HG03097 (cell line): ENCODE measurements around the gene SEMA3A.

Experiments
- ATAC-seq: cut with Tn5 transposase; IDR thresholded peaks from one replicate; pipeline ENCODE4 v1.9.1; 2021; ENCODE audit not compliant: unreplicated experiment, low FRiP score

The SEMA3A gene

GRCh38 chr7:84199216-84199615 is 4.6 kb upstream of the SEMA3A start:
- ATAC-seq: no peak

- ATAC-seq: no peak
These were observed 1.5 kb upstream of the SEMA3A start for GRCh38 chr7:84196084-84196503.

GRCh38 chr7:84195295-84196060 is 889 bp upstream of the SEMA3A start:
- ATAC-seq: no peak

GRCh38 chr7:84193747-84194146 is 842 bp downstream of the SEMA3A start:
- no peak for ATAC-seq

GRCh38 chr7:84191842-84192241 is 2.7 kb downstream of the SEMA3A start:
- ATAC-seq: no peak

GRCh38 chr7:84191261-84191660 is 3.3 kb downstream of the SEMA3A start:
- no peak for ATAC-seq

GRCh38 chr7:84190016-84190705 is 4.4 kb downstream of the SEMA3A start:
- no peak for ATAC-seq

- ATAC-seq: no peak
These were observed 5.7 kb downstream of the SEMA3A start for GRCh38 chr7:84188786-84189405.

- no peak for ATAC-seq
These were observed 6.6 kb downstream of the SEMA3A start for GRCh38 chr7:84187813-84188510.

GRCh38 chr7:84187087-84187805 is 7.3 kb downstream of the SEMA3A start:
- ATAC-seq: no peak

- no peak for ATAC-seq
These were observed 10.8 kb downstream of the SEMA3A start for GRCh38 chr7:84183741-84184140.

- no peak for ATAC-seq
These were observed 12.3 kb downstream of the SEMA3A start for GRCh38 chr7:84182301-84182700.

GRCh38 chr7:84181628-84182027 is 13.0 kb downstream of the SEMA3A start:
- no peak for ATAC-seq

- ATAC-seq: no peak
These were observed 16.7 kb downstream of the SEMA3A start for GRCh38 chr7:84177758-84178412.

GRCh38 chr7:84176716-84177115 is 17.9 kb downstream of the SEMA3A start:
- ATAC-seq: no peak

- no peak for ATAC-seq
These were observed 19.1 kb downstream of the SEMA3A start for GRCh38 chr7:84175461-84175860.

GRCh38 chr7:84170646-84171045 is 23.9 kb downstream of the SEMA3A start:
- no peak for ATAC-seq

- ATAC-seq: no peak
These were observed 32.0 kb downstream of the SEMA3A start for GRCh38 chr7:84162584-84162983.

- ATAC-seq: no peak
These were observed 32.5 kb downstream of the SEMA3A start for GRCh38 chr7:84162125-84162524.

GRCh38 chr7:84161398-84161797 is 33.2 kb downstream of the SEMA3A start:
- no peak for ATAC-seq
